MG63 (cell line): Measurements from ENCODE around the gene ERBIN. TPM values are rescaled to one million over a fixed set of nuclear protein-coding genes. Genes with fewer than 3 reads are reported as not detected.
"Not testable (repeated sequence)": the region's sequence is repeated elsewhere in the genome, so short reads cannot be mapped to it uniquely, and the experiment has no call there.

Experiments used
- DNase-seq: peaks from one replicate; pipeline ENCODE4 v3.0.0-alpha.2; 2020
- H3K27me3 ChIP-seq: fragments of 250-450 bp; sonication (Bioruptor Pico); 2 replicates; pipeline ENCODE4 v1.5.1; 2020; ENCODE audit warnings: mild to moderate bottlenecking, moderate library complexity
- H3K36me3 ChIP-seq: fragments of 250-450 bp; sonication (Bioruptor Pico); 2 replicates; pipeline ENCODE4 v1.5.1; 2020; ENCODE audit warnings: mild to moderate bottlenecking, moderate library complexity
- H3K4me3 ChIP-seq: fragments of 250-450 bp; sonication (Bioruptor Pico); 2 replicates; pipeline ENCODE4 v1.5.1; 2020; ENCODE audit warnings: mild to moderate bottlenecking, moderate library complexity
- H3K9me3 ChIP-seq: fragments of 250-450 bp; sonication (Bioruptor Pico); 2 replicates; pipeline ENCODE4 v1.5.1; 2020; ENCODE audit warnings: mild to moderate bottlenecking, moderate library complexity
- total RNA-seq: library from RNA; depleted of rRNA; stranded (reverse); fragments of >200 nt; shearing (Covaris generic); gene quantifications from 2 replicates; pipeline ENCODE4 v1.2.3, GENCODE V29; 2014; ENCODE audit warnings: low replicate concordance

ERBIN gene
- total RNA-seq, 1 experiment from 2014 or later = 23.5 TPM

- not testable (repeated sequence) for H3K27me3 ChIP-seq, H3K4me3 ChIP-seq, H3K9me3 ChIP-seq, DNase-seq
- H3K36me3 ChIP-seq = peaks cover 25% of the 10 kb centered on the region
Observed at GRCh38 chr5:65972896-65973295, 46.5 kb downstream of the ERBIN start.

GRCh38 chr5:65978251-65978650, 51.9 kb downstream of the ERBIN start:
- Histone ChIP-seq H3K4me3 (no peak overlapping the region), H3K27me3 (no peaks in the 10 kb centered on the region), H3K36me3 (peaks cover 21% of the 10 kb centered on the region), H3K9me3 (no peaks in the 10 kb centered on the region)
- DNase-seq = no peak

GRCh38 chr5:65981548-65981947, 55.2 kb downstream of the ERBIN start:
- Histone ChIP-seq H3K9me3 (no peaks in the 10 kb centered on the region), H3K36me3 (peaks cover 11% of the 10 kb centered on the region), H3K4me3 (no peak overlapping the region)

GRCh38 chr5:65981969-65982619, 55.7 kb downstream of the ERBIN start:
- H3K36me3 ChIP-seq = peaks cover 11% of the 10 kb centered on the region
- no peaks in the 10 kb centered on the region for H3K27me3 ChIP-seq
- H3K4me3 ChIP-seq = no peak overlapping the region
- DNase-seq = no peak
- H3K9me3 ChIP-seq = no peaks in the 10 kb centered on the region

More at GRCh38 chr5:65981548-65981947, 55.2 kb downstream of the ERBIN start:
- H3K27me3 ChIP-seq = no peaks in the 10 kb centered on the region
- DNase-seq = no peak

- Histone ChIP-seq H3K9me3 (no peaks in the 10 kb centered on the region), H3K36me3 (peaks cover 11% of the 10 kb centered on the region), H3K4me3 (no peak overlapping the region), H3K27me3 (no peaks in the 10 kb centered on the region)
- no peak for DNase-seq
Observed at GRCh38 chr5:65982635-65983034, 56.3 kb downstream of the ERBIN start.

- H3K27me3 ChIP-seq = no peaks in the 10 kb centered on the region
- no peak overlapping the region for H3K4me3 ChIP-seq
- peaks cover 3% of the 10 kb centered on the region for H3K36me3 ChIP-seq
- H3K9me3 ChIP-seq = no peaks in the 10 kb centered on the region
- peak; percentile 27 for DNase-seq
Observed at GRCh38 chr5:65984098-65984885, 57.9 kb downstream of the ERBIN start.

- Histone ChIP-seq H3K36me3 (peaks cover 13% of the 10 kb centered on the region), H3K9me3 (no peaks in the 10 kb centered on the region), H3K4me3 (no peak overlapping the region), H3K27me3 (no peaks in the 10 kb centered on the region)
- no peak for DNase-seq
Observed at GRCh38 chr5:65986050-65986451, 59.7 kb downstream of the ERBIN start.

GRCh38 chr5:65986796-65987195, 60.4 kb downstream of the ERBIN start:
- Histone ChIP-seq H3K9me3 (no peaks in the 10 kb centered on the region), H3K27me3 (no peaks in the 10 kb centered on the region), H3K36me3 (peaks cover 13% of the 10 kb centered on the region), H3K4me3 (no peak overlapping the region)
- DNase-seq = no peak

- Histone ChIP-seq H3K9me3 (no peaks in the 10 kb centered on the region), H3K36me3 (peaks cover 21% of the 10 kb centered on the region), H3K27me3 (no peaks in the 10 kb centered on the region), H3K4me3 (no peak overlapping the region)
- no peak for DNase-seq
Observed at GRCh38 chr5:65987982-65988381, 61.6 kb downstream of the ERBIN start.

GRCh38 chr5:65989158-65989557, 62.8 kb downstream of the ERBIN start:
- Histone ChIP-seq H3K36me3 (peaks cover 26% of the 10 kb centered on the region), H3K27me3 (no peaks in the 10 kb centered on the region), H3K4me3 (no peak overlapping the region), H3K9me3 (no peaks in the 10 kb centered on the region)
- DNase-seq = no peak

- Histone ChIP-seq H3K4me3 (no peak overlapping the region), H3K36me3 (peaks cover 34% of the 10 kb centered on the region), H3K27me3 (no peaks in the 10 kb centered on the region), H3K9me3 (no peaks in the 10 kb centered on the region)
- no peak for DNase-seq
Observed at GRCh38 chr5:65992630-65993029, 66.3 kb downstream of the ERBIN start.

- no peak for DNase-seq
- no peaks in the 10 kb centered on the region for H3K9me3 ChIP-seq
- H3K27me3 ChIP-seq = no peaks in the 10 kb centered on the region
- no peak overlapping the region for H3K4me3 ChIP-seq
- H3K36me3 ChIP-seq = peaks cover 32% of the 10 kb centered on the region
Observed at GRCh38 chr5:65994117-65994786, 67.9 kb downstream of the ERBIN start.

GRCh38 chr5:65999061-65999723, 72.8 kb downstream of the ERBIN start:
- Histone ChIP-seq H3K36me3 (peaks cover 28% of the 10 kb centered on the region), H3K9me3 (no peaks in the 10 kb centered on the region), H3K4me3 (no peak overlapping the region), H3K27me3 (no peaks in the 10 kb centered on the region)
- DNase-seq = no peak

- H3K9me3 ChIP-seq = no peaks in the 10 kb centered on the region
- H3K4me3 ChIP-seq = no peak overlapping the region
- H3K36me3 ChIP-seq = peaks cover 43% of the 10 kb centered on the region
- no peaks in the 10 kb centered on the region for H3K27me3 ChIP-seq
- DNase-seq = no peak
Observed at GRCh38 chr5:66001952-66002351, 75.6 kb downstream of the ERBIN start.

GRCh38 chr5:66002415-66002814, 76.0 kb downstream of the ERBIN start:
- Histone ChIP-seq H3K9me3 (no peaks in the 10 kb centered on the region), H3K27me3 (no peaks in the 10 kb centered on the region), H3K36me3 (peaks cover 43% of the 10 kb centered on the region), H3K4me3 (no peak overlapping the region)
- DNase-seq = no peak

GRCh38 chr5:66004216-66004615, 77.8 kb downstream of the ERBIN start:
- H3K9me3 ChIP-seq = no peaks in the 10 kb centered on the region
- H3K27me3 ChIP-seq = no peaks in the 10 kb centered on the region

GRCh38 chr5:66009277-66009676, 82.9 kb downstream of the ERBIN start:
- H3K27me3 ChIP-seq = no peaks in the 10 kb centered on the region
- H3K36me3 ChIP-seq = peaks cover 60% of the 10 kb centered on the region
- no peak for DNase-seq
- H3K4me3 ChIP-seq = no peak overlapping the region
- H3K9me3 ChIP-seq = no peaks in the 10 kb centered on the region

More at GRCh38 chr5:66004216-66004615, 77.8 kb downstream of the ERBIN start:
- peaks cover 47% of the 10 kb centered on the region for H3K36me3 ChIP-seq
- no peak overlapping the region for H3K4me3 ChIP-seq
- no peak for DNase-seq
